H1 (cell line): ENCODE results near the gene APOL1. TPM values are rescaled to one million over a fixed set of nuclear protein-coding genes. Genes with fewer than 3 reads are reported as not detected.

Experiments
- CTCF ChIA-PET: fragments of 300-600 bp; sonication (Branson Sonifier 250); formaldehyde crosslinking; loops from one replicate; lab custom pipeline; 2021; ENCODE audit not compliant: partially characterized antibody; lab: Charles Lee
- POLR2A ChIA-PET: fragments of 300-600 bp; sonication (Branson Sonifier 250); formaldehyde crosslinking; loops from one replicate; lab custom pipeline; 2021; ENCODE audit warnings: inconsistent platforms; ENCODE audit not compliant: partially characterized antibody; lab: Charles Lee
- DNase-seq, 2 experiments: peaks; one replicate each; pipeline versions ENCODE4 v3.0.0 to v3.0.0-alpha.2; 2010 to 2022; ENCODE audit warnings: low spot score in 2 of 2, low read depth in 1 of 2, mixed read lengths in 1 of 2
- FAIRE-seq: peaks from 2 replicates; lab custom pipeline; 2011; peaks lifted over from hg19 to GRCh38; lab: Jason Lieb, UNC
- H2AFZ ChIP-seq: 2 replicates; pipeline ENCODE4 v1.8.1; 2012; ENCODE audit warnings: low read length, inconsistent platforms
- H2AK5ac ChIP-seq: 2 replicates; pipeline ENCODE4 v1.6.1; 2013; ENCODE audit warnings: low read depth, low read length
- H2BK120ac ChIP-seq: replicated peaks from 2 replicates; pipeline ENCODE3; 2013; ENCODE audit warnings: low read depth, low read length, inconsistent platforms
- H2BK12ac ChIP-seq: 2 replicates; pipeline ENCODE4 v1.6.1; 2013; ENCODE audit warnings: low read depth, low read length
- H2BK15ac ChIP-seq: 2 replicates; pipeline ENCODE4 v1.6.1; 2013; ENCODE audit warnings: low read length
- H2BK20ac ChIP-seq: 2 replicates; pipeline ENCODE4 v1.6.1; 2013; ENCODE audit warnings: low read length
- H2BK5ac ChIP-seq: 2 replicates; pipeline ENCODE4 v1.6.1; 2013; ENCODE audit warnings: low read depth, low read length
- H3K14ac ChIP-seq: 2 replicates; pipeline ENCODE4 v1.6.1; 2013; ENCODE audit warnings: inconsistent platforms; ENCODE audit not compliant: insufficient read length
- H3K18ac ChIP-seq: 2 replicates; pipeline ENCODE4 v1.6.1; 2013; ENCODE audit warnings: low read length; ENCODE audit errors: extremely low read depth
- H3K23ac ChIP-seq: 2 replicates; pipeline ENCODE4 v1.6.1; 2013; ENCODE audit warnings: inconsistent platforms; ENCODE audit not compliant: insufficient read length
- H3K23me2 ChIP-seq: 2 replicates; pipeline ENCODE4 v1.6.1; 2013; ENCODE audit warnings: low read depth, low read length
- H3K27ac ChIP-seq: 2 replicates; pipeline ENCODE4 v1.6.1; 2011; ENCODE audit warnings: low read depth, low read length, inconsistent platforms
- H3K27me3 ChIP-seq, 4 experiments: replicated peaks in 1 of 4; 1 replicate in 1 of 4; 2 replicates in 3 of 4; pipeline versions ENCODE4 v1.6.1 to v1.8.1; 2011 to 2013; ENCODE audit warnings: low read length in 3 of 4, mild to moderate bottlenecking in 3 of 4, inconsistent platforms in 2 of 4, mixed read lengths in 2 of 4, moderate library complexity in 1 of 4; ENCODE audit not compliant: control insufficient read depth in 3 of 4, insufficient read depth in 3 of 4; ENCODE audit errors: extremely low read depth in 1 of 4
- H3K36me3 ChIP-seq, 4 experiments: 2 replicates each; pipeline versions ENCODE4 v1.6.1 to v1.8.1; 2011 to 2013; ENCODE audit warnings: mild to moderate bottlenecking in 4 of 4, low read length in 3 of 4, moderate library complexity in 2 of 4, control low read depth in 1 of 4, inconsistent platforms in 1 of 4; ENCODE audit not compliant: insufficient read depth in 4 of 4, control insufficient read depth in 2 of 4
- H3K4ac ChIP-seq: replicated peaks from 2 replicates; pipeline ENCODE3; 2013; ENCODE audit warnings: low read length, low read depth, mixed read lengths, inconsistent platforms; ENCODE audit not compliant: insufficient read length
- H3K4me1 ChIP-seq, 4 experiments: replicated peaks in 1 of 4; 1 replicate in 1 of 4; 2 replicates in 3 of 4; pipeline versions ENCODE4 v1.6.1 to v1.8.1; 2011 to 2013; ENCODE audit warnings: low read length in 3 of 4, inconsistent platforms in 2 of 4, mixed read lengths in 1 of 4; ENCODE audit not compliant: insufficient read depth in 4 of 4, control insufficient read depth in 3 of 4
- H3K4me2 ChIP-seq, 2 experiments: 2 replicates each; pipeline versions ENCODE4 v1.6.1 to v1.8.1; 2011 to 2013; ENCODE audit warnings: low read depth in 2 of 2, low read length in 2 of 2, control low read depth in 1 of 2, inconsistent platforms in 1 of 2, mild to moderate bottlenecking in 1 of 2; ENCODE audit not compliant: insufficient read depth in 1 of 2
- H3K4me3 ChIP-seq, 4 experiments: fragments of 200-600, 300-600 bp in 1 of 4; sonication (generic), shearing (Covaris generic), sonication (Bioruptor Twin) in 1 of 4; 2 replicates each; pipeline versions ENCODE4 v1.5.1 to v1.8.1; 2011 to 2016; ENCODE audit warnings: low read length in 4 of 4, low read depth in 3 of 4, control low read depth in 2 of 4, inconsistent platforms in 2 of 4, mild to moderate bottlenecking in 2 of 4, mixed read lengths in 1 of 4, moderate library complexity in 1 of 4; ENCODE audit not compliant: insufficient read depth in 2 of 4; ENCODE audit errors: extremely low read depth in 1 of 4
- H3K56ac ChIP-seq: replicated peaks from 2 replicates; pipeline ENCODE3; 2013; ENCODE audit warnings: low read depth, mild to moderate bottlenecking, mixed read lengths, low read length, inconsistent platforms; ENCODE audit not compliant: insufficient read length
- H3K79me1 ChIP-seq: 2 replicates; pipeline ENCODE4 v1.6.1; 2013; ENCODE audit warnings: low read depth, low read length, control low read depth
- H3K79me2 ChIP-seq, 2 experiments: 2 replicates each; pipeline versions ENCODE4 v1.6.1 to v1.8.1; 2012 to 2013; ENCODE audit warnings: low read length in 2 of 2, mild to moderate bottlenecking in 2 of 2, inconsistent platforms in 1 of 2; ENCODE audit not compliant: insufficient read depth in 2 of 2, control insufficient read depth in 1 of 2
- H3K9ac ChIP-seq, 4 experiments: replicated peaks in 1 of 4; 1 replicate in 1 of 4; 2 replicates in 3 of 4; pipeline versions ENCODE4 v1.6.1 to v1.8.1; 2011 to 2013; ENCODE audit warnings: low read depth in 3 of 4, low read length in 3 of 4, control low read depth in 2 of 4, mild to moderate bottlenecking in 2 of 4, moderate library complexity in 2 of 4, inconsistent platforms in 1 of 4; ENCODE audit errors: extremely low read depth in 1 of 4
- H3K9me3 ChIP-seq, 2 experiments: 2 replicates each; pipeline versions ENCODE4 v1.6.1 to v1.8.1; 2012 to 2013; ENCODE audit warnings: mild to moderate bottlenecking in 2 of 2, moderate library complexity in 2 of 2, control low read depth in 1 of 2, inconsistent platforms in 1 of 2, low read depth in 1 of 2, low read length in 1 of 2, mixed read lengths in 1 of 2; ENCODE audit not compliant: insufficient read depth in 2 of 2
- H4K20me1 ChIP-seq, 2 experiments: replicated peaks in 1 of 2; 2 replicates each; pipeline versions ENCODE3 to v1.8.1; 2011 to 2013; ENCODE audit warnings: inconsistent platforms in 2 of 2, low read length in 2 of 2, mild to moderate bottlenecking in 1 of 2; ENCODE audit not compliant: insufficient read depth in 2 of 2, control insufficient read depth in 1 of 2
- H4K5ac ChIP-seq: 2 replicates; pipeline ENCODE4 v1.6.1; 2013; ENCODE audit warnings: low read length, low read depth, mixed read lengths, inconsistent platforms; ENCODE audit not compliant: insufficient read length
- H4K8ac ChIP-seq: 2 replicates; pipeline ENCODE4 v1.8.0; 2013; ENCODE audit warnings: mild to moderate bottlenecking, moderate library complexity, low read length, inconsistent platforms; ENCODE audit not compliant: insufficient read depth; ENCODE audit errors: extremely low read depth
- H4K91ac ChIP-seq: replicated peaks from 2 replicates; pipeline ENCODE3; 2013; ENCODE audit warnings: low read length, mixed read lengths, inconsistent platforms; ENCODE audit not compliant: insufficient read length
- JUND ChIP-seq: IDR thresholded peaks from 2 replicates; pipeline ENCODE4 v1.6.1; 2011; ENCODE audit warnings: mild to moderate bottlenecking, improper control_type of control experiment, low read length
- POLR2AphosphoS5 ChIP-seq: IDR thresholded peaks from 2 replicates; pipeline ENCODE4 v1.6.1; 2011; ENCODE audit warnings: low read depth, low read length
- WGBS, 2 experiments: shearing (Covaris generic) in 1 of 2; methylation state at CpG; one replicate each; pipeline versions ENCODE4 v1.1.6 to v1.1.7; 2013 to 2015; ENCODE audit warnings: low lambda C conversion rate in 2 of 2, mixed read lengths in 2 of 2, inconsistent platforms in 1 of 2, low coverage in 1 of 2, missing lambda C conversion rate in 1 of 2; ENCODE audit not compliant: insufficient replicate concordance in 2 of 2, insufficient coverage in 1 of 2, insufficient read length in 1 of 2; ENCODE audit errors: extremely low coverage in 1 of 2, missing lambda C conversion rate in 1 of 2; 5-methylcytosine and 5-hydroxymethylcytosine counted together
- polyA plus RNA-seq, 7 experiments: library from polyadenylated mRNA; depleted of rRNA in 3 of 7; stranded (reverse) in 5 of 7; unstranded in 2 of 7; fragments of >200 nt in 5 of 7; fragments of 200-250 nt in 2 of 7; gene quantifications; 1 replicate in 5 of 7; 2 replicates in 1 of 7; 4 replicates in 1 of 7; pipeline versions ENCODE4 v1.2.1 to v1.2.3, GENCODE V29; 2011 to 2013; ENCODE audit warnings: missing spikeins in 2 of 7, mixed read lengths in 2 of 7
- total RNA-seq: library from RNA; stranded (reverse); fragmentation: NEBNext Ultra II Directional; extraction: Animal tissue kit (Norgen Biotek cat#: 25700); gene quantifications from 2 replicates; pipeline ENCODE4 v1.2.1, GENCODE V29; 2021

The APOL1 gene
- total and polyA plus RNA-seq, 2 of the 8 experiments (the other 6 are each of a cell fraction or from before 2014, with no cell fraction given): not detected

- Histone ChIP-seq H3K4me1 (no peaks in the 10 kb centered on the region), H4K91ac (no peak overlapping the region), H3K4ac (no peak overlapping the region), H2AFZ (no peak overlapping the region), H2BK5ac (no peak overlapping the region), H4K5ac (no peak overlapping the region), H2BK15ac (no peak overlapping the region), H3K27ac (no peak overlapping the region), H2BK20ac (no peak overlapping the region), H3K79me1 (0 out of 2 replicates have a peak, but pooled peaks cover 2% of the 10 kb centered on the region), H3K27me3 (no peaks in the 10 kb centered on the region), H3K14ac (no peak overlapping the region), H3K23ac (no peak overlapping the region), H3K18ac (no peak overlapping the region), H2BK120ac (no peak overlapping the region), H3K9ac (no peak overlapping the region), H3K4me3 (no peak overlapping the region), H3K23me2 (no peaks in the 10 kb centered on the region), H4K20me1 (peaks cover 3 to 11% of the 10 kb centered on the region in 2 experiments), H4K8ac (no peak overlapping the region), H3K79me2 (no peaks in the 10 kb centered on the region), H3K56ac (no peak overlapping the region), H2AK5ac (no peak overlapping the region), H3K4me2 (no peak overlapping the region), H2BK12ac (no peak overlapping the region), H3K36me3 (peaks cover 45 to 86% (median 79%) of the 10 kb centered on the region in 4 experiments), H3K9me3 (no peaks in the 10 kb centered on the region)
- DNase-seq (no peak), FAIRE-seq (no peak)
- POLR2A ChIA-PET: interaction anchor here (1.0 to 2.0 kb wide), 3 partner anchors 8 to 19 kb away, joined by 3 to 5 read pairs (median 4); no protein-coding TSS in a partner anchor
- CTCF ChIA-PET: interaction anchor here (0.6 to 17.3 kb wide), 10 partner anchors 10 to 208 kb away, joined by 3 to 159 read pairs (median 22); no protein-coding TSS in a partner anchor
- TF ChIP-seq POLR2AphosphoS5 (0 out of 2 replicates have a peak, but pooled peaks have one; percentile 21), JUND (no peak)
- 94% methylated on average over 9 of the region's 9 CpGs; no CpG with 5 or more reads in 1 of the 2 experiments for WGBS, 2 experiments
Measured at GRCh38 chr22:36303115-36303467, 50.2 kb downstream of the APOL1 start.
